ENCODE measurements around the gene GNG12.
A peak's percentile ranks its signal among the peaks of the same experiment; 100 is the strongest.

Gene GNG12

GRCh38 chr1:67817319-67817718 is 15.9 kb downstream of the GNG12 start:
- Mint-ChIP-seq H3K4me3 (no peak overlapping the region), H3K27me3 (ENCODE audit: low read depth, poor library complexity) (peaks cover 3% of the 10 kb centered on the region), H3K9me3 (no peaks in the 10 kb centered on the region), H3K36me3 (ENCODE audit: low read depth) (peaks cover 35% of the 10 kb centered on the region), H3K4me1 (peaks cover 27% of the 10 kb centered on the region), H3K27ac (no peak overlapping the region)
- TF ChIP-seq CTCF (IDR thresholded peaks at IDR 0.05), result no peak
- no peak for DNase-seq

- DNase-seq, result no peak
- H3K27ac Mint-ChIP-seq, result no peak overlapping the region
- peaks cover 27% of the 10 kb centered on the region for H3K4me1 Mint-ChIP-seq
- no peak overlapping the region for H3K4me3 Mint-ChIP-seq
- H3K27me3 Mint-ChIP-seq (ENCODE audit: low read depth, poor library complexity), result peaks cover 3% of the 10 kb centered on the region
- no peaks in the 10 kb centered on the region for H3K9me3 Mint-ChIP-seq
- H3K36me3 Mint-ChIP-seq (ENCODE audit: low read depth), result peaks cover 35% of the 10 kb centered on the region
- TF ChIP-seq CTCF (IDR thresholded peaks at IDR 0.05), result no peak
Measured at GRCh38 chr1:67816506-67816905, 16.8 kb downstream of the GNG12 start.

- Mint-ChIP-seq H3K4me3 (no peak overlapping the region), H3K4me1 (peaks cover 27% of the 10 kb centered on the region), H3K27ac (no peak overlapping the region), H3K9me3 (no peaks in the 10 kb centered on the region), H3K27me3 (ENCODE audit: low read depth, poor library complexity) (peaks cover 3% of the 10 kb centered on the region), H3K36me3 (ENCODE audit: low read depth) (peaks cover 35% of the 10 kb centered on the region)
- no peak for DNase-seq
- TF ChIP-seq CTCF (IDR thresholded peaks at IDR 0.05), result no peak
Measured at GRCh38 chr1:67816095-67816475, 17.2 kb downstream of the GNG12 start.

- H3K4me1 Mint-ChIP-seq, result peaks cover 27% of the 10 kb centered on the region
- peaks cover 3% of the 10 kb centered on the region for H3K27me3 Mint-ChIP-seq (ENCODE audit: low read depth, poor library complexity)
- H3K9me3 Mint-ChIP-seq, result no peaks in the 10 kb centered on the region
- peaks cover 38% of the 10 kb centered on the region for H3K36me3 Mint-ChIP-seq (ENCODE audit: low read depth)
- DNase-seq, result no peak
- TF ChIP-seq CTCF (IDR thresholded peaks at IDR 0.05), result no peak
- H3K27ac Mint-ChIP-seq, result no peak overlapping the region
- H3K4me3 Mint-ChIP-seq, result no peak overlapping the region
Measured at GRCh38 chr1:67815303-67816094, 17.8 kb downstream of the GNG12 start.

- DNase-seq, result no peak
- H3K4me3 Mint-ChIP-seq, result no peak overlapping the region
- H3K4me1 Mint-ChIP-seq, result peaks cover 21% of the 10 kb centered on the region
- peaks cover 48% of the 10 kb centered on the region for H3K36me3 Mint-ChIP-seq (ENCODE audit: low read depth)
- H3K27me3 Mint-ChIP-seq (ENCODE audit: low read depth, poor library complexity), result no peaks in the 10 kb centered on the region
- no peak for TF ChIP-seq CTCF (IDR thresholded peaks at IDR 0.05)
- peak overlapping the region; percentile 55 for H3K27ac Mint-ChIP-seq
- peaks cover 4% of the 10 kb centered on the region for H3K9me3 Mint-ChIP-seq
Measured at GRCh38 chr1:67814121-67814772, 19.0 kb downstream of the GNG12 start.

Data from nephron progenitor cell (in vitro differentiated cells).